HG02885 (cell line): ENCODE data around the gene BPIFB4.
"Not testable (repeated sequence)": the region's sequence is repeated elsewhere in the genome, so short reads cannot be mapped to it uniquely, and the experiment has no call there.

ENCODE experiments used
- ATAC-seq: cut with Tn5 transposase; IDR thresholded peaks from one replicate; pipeline ENCODE4 v1.9.1; 2021; ENCODE audit warnings: mild to moderate bottlenecking; ENCODE audit not compliant: unreplicated experiment, poor library complexity

The BPIFB4 gene

GRCh38 chr20:33112547-33113386, 33.3 kb downstream of the BPIFB4 start:
- no peak for ATAC-seq

- ATAC-seq = no peak
Measured at GRCh38 chr20:33113387-33113908, 34.0 kb downstream of the BPIFB4 start.

GRCh38 chr20:33115501-33115900, 36.1 kb downstream of the BPIFB4 start:
- not testable (repeated sequence) for ATAC-seq

- peak; percentile 45 for ATAC-seq
Measured at GRCh38 chr20:33119725-33120720, 40.6 kb downstream of the BPIFB4 start.

- no peak for ATAC-seq
Measured at GRCh38 chr20:33120934-33121333, 41.5 kb downstream of the BPIFB4 start.

- not testable (repeated sequence) for ATAC-seq
Measured at GRCh38 chr20:33122297-33122696, 42.9 kb downstream of the BPIFB4 start.

GRCh38 chr20:33124261-33124660, 44.8 kb downstream of the BPIFB4 start:
- ATAC-seq = no peak

GRCh38 chr20:33124994-33125393, 45.6 kb downstream of the BPIFB4 start:
- ATAC-seq = no peak

GRCh38 chr20:33125983-33126382, 46.5 kb downstream of the BPIFB4 start:
- no peak for ATAC-seq

GRCh38 chr20:33127422-33128097, 48.1 kb downstream of the BPIFB4 start:
- ATAC-seq = no peak

- no peak for ATAC-seq
Measured at GRCh38 chr20:33130568-33131061, 51.2 kb downstream of the BPIFB4 start.

GRCh38 chr20:33131949-33132473, 52.6 kb downstream of the BPIFB4 start:
- ATAC-seq = no peak

GRCh38 chr20:33132513-33133372, 53.3 kb downstream of the BPIFB4 start:
- no peak for ATAC-seq

GRCh38 chr20:33133373-33133941, 54.0 kb downstream of the BPIFB4 start:
- no peak for ATAC-seq

GRCh38 chr20:33137195-33137594, 57.8 kb downstream of the BPIFB4 start:
- no peak for ATAC-seq

GRCh38 chr20:33139467-33139866, 60.0 kb downstream of the BPIFB4 start:
- ATAC-seq = no peak

GRCh38 chr20:33145521-33145920, 66.1 kb downstream of the BPIFB4 start:
- no peak for ATAC-seq

- no peak for ATAC-seq
Measured at GRCh38 chr20:33147299-33147698, 67.9 kb downstream of the BPIFB4 start.

GRCh38 chr20:33148040-33148439, 68.6 kb downstream of the BPIFB4 start:
- no peak for ATAC-seq
